GM18873 (cell line): ENCODE results near the gene SH3GL3.

Experiments
- ATAC-seq: cut with Tn5 transposase; IDR thresholded peaks from one replicate; pipeline ENCODE4 v1.9.1; 2021; ENCODE audit warnings: mild to moderate bottlenecking, moderate library complexity, moderate number of reproducible peaks; ENCODE audit not compliant: unreplicated experiment, low FRiP score

SH3GL3 gene

GRCh38 chr15:83499476-83499875 is 52.3 kb downstream of the SH3GL3 start:
- ATAC-seq, result no peak

GRCh38 chr15:83503595-83504364 is 56.6 kb downstream of the SH3GL3 start:
- no peak for ATAC-seq

GRCh38 chr15:83504365-83504764 is 57.2 kb downstream of the SH3GL3 start:
- no peak for ATAC-seq

GRCh38 chr15:83510001-83510400 is 62.9 kb downstream of the SH3GL3 start:
- ATAC-seq, result no peak

GRCh38 chr15:83512459-83512858 is 65.3 kb downstream of the SH3GL3 start:
- ATAC-seq, result no peak

GRCh38 chr15:83514584-83514983 is 67.4 kb downstream of the SH3GL3 start:
- no peak for ATAC-seq

GRCh38 chr15:83515164-83515563 is 68.0 kb downstream of the SH3GL3 start:
- no peak for ATAC-seq

- no peak for ATAC-seq
Observed at GRCh38 chr15:83516935-83517334, 69.8 kb downstream of the SH3GL3 start.

GRCh38 chr15:83526319-83526718 is 79.2 kb downstream of the SH3GL3 start:
- ATAC-seq, result no peak

GRCh38 chr15:83533410-83533962 is 86.3 kb downstream of the SH3GL3 start:
- ATAC-seq, result no peak

GRCh38 chr15:83537606-83538005 is 90.5 kb downstream of the SH3GL3 start:
- ATAC-seq, result no peak

- no peak for ATAC-seq
Observed at GRCh38 chr15:83538682-83539081, 91.5 kb downstream of the SH3GL3 start.

GRCh38 chr15:83545804-83546511 is 98.8 kb downstream of the SH3GL3 start:
- ATAC-seq, result no peak

- ATAC-seq, result no peak
Observed at GRCh38 chr15:83546512-83546888, 99.4 kb downstream of the SH3GL3 start.

GRCh38 chr15:83547168-83547567 is 100.0 kb downstream of the SH3GL3 start:
- ATAC-seq, result no peak

GRCh38 chr15:83549623-83550022 is 102.5 kb downstream of the SH3GL3 start:
- ATAC-seq, result no peak

GRCh38 chr15:83554558-83554957 is 107.4 kb downstream of the SH3GL3 start:
- no peak for ATAC-seq

GRCh38 chr15:83555383-83555782 is 108.2 kb downstream of the SH3GL3 start:
- ATAC-seq, result no peak

- no peak for ATAC-seq
Observed at GRCh38 chr15:83556068-83556467, 108.9 kb downstream of the SH3GL3 start.

GRCh38 chr15:83556754-83557153 is 109.6 kb downstream of the SH3GL3 start:
- ATAC-seq, result no peak

- ATAC-seq, result no peak
Observed at GRCh38 chr15:83558146-83558545, 111.0 kb downstream of the SH3GL3 start.
